BLaER1 (cell line): Measurements from ENCODE around the gene SIM2.

Experiments used
- H3K27ac ChIP-seq: shearing (Covaris generic); formaldehyde crosslinking; 2 replicates; pipeline ENCODE4 v1.8.1; 2022
- H3K27me3 ChIP-seq: shearing (Covaris generic); formaldehyde crosslinking; 2 replicates; pipeline ENCODE4 v1.8.1; 2022
- H3K36me3 ChIP-seq: shearing (Covaris generic); formaldehyde crosslinking; 2 replicates; pipeline ENCODE4 v1.8.1; 2022
- H3K4me1 ChIP-seq: shearing (Covaris generic); formaldehyde crosslinking; 2 replicates; pipeline ENCODE4 v1.8.1; 2022
- H3K4me2 ChIP-seq: shearing (Covaris generic); formaldehyde crosslinking; 2 replicates; pipeline ENCODE4 v1.8.1; 2022
- H3K4me3 ChIP-seq: shearing (Covaris generic); formaldehyde crosslinking; 2 replicates; pipeline ENCODE4 v1.8.1; 2022
- H3K9ac ChIP-seq: shearing (Covaris generic); formaldehyde crosslinking; 2 replicates; pipeline ENCODE4 v1.8.1; 2022
- H3K9me3 ChIP-seq: shearing (Covaris generic); formaldehyde crosslinking; 2 replicates; pipeline ENCODE4 v1.8.1; 2022
- H4K20me1 ChIP-seq: shearing (Covaris generic); formaldehyde crosslinking; 2 replicates; pipeline ENCODE4 v1.8.1; 2022
- Cebpa-rat ChIP-seq: shearing (Covaris generic); IDR thresholded peaks from 2 replicates; pipeline ENCODE4 v1.8.1; 2022

SIM2 gene

DNA sequence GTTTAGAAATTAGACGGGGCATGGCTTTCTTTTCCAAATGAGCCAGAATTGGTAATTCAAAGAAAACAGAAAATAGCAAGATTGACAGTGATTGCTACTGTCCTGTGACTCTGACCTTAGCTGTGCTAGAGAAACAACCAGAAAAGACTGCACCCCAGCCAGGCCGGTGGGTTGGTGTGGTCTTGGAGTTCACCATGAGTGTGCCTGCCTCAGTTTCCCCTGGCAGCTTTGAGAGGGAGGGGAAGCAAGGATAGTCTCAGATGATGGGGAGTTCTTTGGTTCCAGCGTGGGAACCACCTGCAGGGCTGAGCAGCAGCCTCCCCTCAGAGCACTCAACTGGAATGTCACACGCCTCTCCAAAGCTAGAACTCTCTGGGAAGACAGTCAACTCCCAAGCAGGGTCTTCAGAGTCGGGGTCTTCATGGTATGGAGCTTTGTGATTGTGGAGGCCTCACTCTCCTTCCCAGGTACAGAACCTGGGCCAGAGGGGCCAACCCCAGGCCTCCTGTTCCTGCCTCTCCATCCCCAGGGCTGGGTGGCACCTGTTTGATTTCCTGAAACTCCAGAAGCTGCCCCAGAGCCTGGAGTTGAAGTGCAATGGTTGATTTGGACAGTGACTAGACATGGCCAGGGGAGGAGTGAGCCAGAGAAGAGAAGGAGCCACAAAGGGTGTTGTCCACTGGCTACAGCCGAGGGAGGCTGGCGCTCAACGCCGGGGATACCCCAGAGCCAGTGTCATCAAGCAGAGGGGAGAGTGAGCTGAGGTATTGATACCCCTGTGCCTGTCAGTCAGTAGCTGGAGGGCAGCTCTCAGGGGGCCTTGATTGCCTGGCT is 35.7 kb downstream of the SIM2 start:
- no peak overlapping the region for H3K27ac ChIP-seq
- no peak for TF ChIP-seq Cebpa-rat
- no peaks in the 10 kb centered on the region for H4K20me1 ChIP-seq

DNA sequence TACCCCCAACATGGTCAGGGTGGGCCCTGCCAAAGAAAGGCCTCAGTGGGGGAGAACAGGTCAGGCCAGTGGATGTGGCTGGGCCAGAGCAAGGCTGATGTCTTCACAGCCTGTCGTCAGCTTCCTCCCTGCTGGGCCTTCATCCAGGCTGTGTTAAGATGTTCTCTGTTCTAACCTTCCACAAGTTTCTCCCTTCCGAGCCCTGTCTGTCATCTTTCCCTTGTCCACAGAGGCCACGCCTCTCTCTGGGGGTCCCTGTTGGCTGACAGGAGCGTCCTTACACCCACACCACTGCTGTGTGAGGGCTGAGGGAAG is 36.2 kb downstream of the SIM2 start:
- H3K4me2 ChIP-seq: no peak overlapping the region
- H3K36me3 ChIP-seq: no peaks in the 10 kb centered on the region
- no peaks in the 10 kb centered on the region for H3K4me1 ChIP-seq
- H3K4me3 ChIP-seq: no peak overlapping the region
- no peak for TF ChIP-seq Cebpa-rat
- H3K27ac ChIP-seq: no peak overlapping the region
- no peaks in the 10 kb centered on the region for H4K20me1 ChIP-seq
- H3K9me3 ChIP-seq: no peaks in the 10 kb centered on the region
- H3K27me3 ChIP-seq: no peaks in the 10 kb centered on the region
- no peak overlapping the region for H3K9ac ChIP-seq

More for the DNA sequence above, 35.7 kb downstream of the SIM2 start:
- no peaks in the 10 kb centered on the region for H3K27me3 ChIP-seq
- H3K9me3 ChIP-seq: no peaks in the 10 kb centered on the region
- no peak overlapping the region for H3K9ac ChIP-seq
- no peaks in the 10 kb centered on the region for H3K4me1 ChIP-seq
- no peaks in the 10 kb centered on the region for H3K36me3 ChIP-seq
- no peak overlapping the region for H3K4me2 ChIP-seq
- no peak overlapping the region for H3K4me3 ChIP-seq

DNA sequence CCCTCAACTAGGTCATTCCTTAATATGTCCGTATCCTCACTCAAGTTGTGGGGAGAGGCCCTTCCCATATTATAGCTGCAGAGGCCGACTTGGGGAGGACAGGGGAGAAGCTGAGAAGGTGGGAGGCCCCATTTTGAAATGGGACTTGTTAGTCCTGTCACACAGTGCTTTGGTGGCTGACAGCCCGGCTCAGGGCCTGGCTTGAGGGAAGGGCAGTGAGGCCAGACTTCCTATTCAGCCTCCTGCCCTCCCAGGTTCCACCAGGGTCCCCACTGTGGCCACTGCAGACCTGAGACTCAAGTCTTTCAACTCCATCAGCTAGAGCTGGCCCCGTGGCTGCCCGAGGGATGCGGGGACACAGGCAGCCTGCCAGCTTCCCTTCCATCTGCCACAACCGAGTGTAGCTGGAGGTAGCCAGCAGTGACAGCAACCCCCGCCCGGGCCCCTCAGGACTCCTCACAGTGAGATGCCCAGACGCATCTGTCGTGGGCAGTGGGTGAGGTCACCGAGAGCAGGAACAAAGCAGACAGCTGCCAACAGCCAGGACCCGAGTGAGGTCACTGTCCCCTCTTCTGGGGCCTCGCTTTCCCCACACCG is 36.9 kb downstream of the SIM2 start:
- no peaks in the 10 kb centered on the region for H3K4me1 ChIP-seq
- no peak for TF ChIP-seq Cebpa-rat
- H3K27ac ChIP-seq: no peak overlapping the region

DNA sequence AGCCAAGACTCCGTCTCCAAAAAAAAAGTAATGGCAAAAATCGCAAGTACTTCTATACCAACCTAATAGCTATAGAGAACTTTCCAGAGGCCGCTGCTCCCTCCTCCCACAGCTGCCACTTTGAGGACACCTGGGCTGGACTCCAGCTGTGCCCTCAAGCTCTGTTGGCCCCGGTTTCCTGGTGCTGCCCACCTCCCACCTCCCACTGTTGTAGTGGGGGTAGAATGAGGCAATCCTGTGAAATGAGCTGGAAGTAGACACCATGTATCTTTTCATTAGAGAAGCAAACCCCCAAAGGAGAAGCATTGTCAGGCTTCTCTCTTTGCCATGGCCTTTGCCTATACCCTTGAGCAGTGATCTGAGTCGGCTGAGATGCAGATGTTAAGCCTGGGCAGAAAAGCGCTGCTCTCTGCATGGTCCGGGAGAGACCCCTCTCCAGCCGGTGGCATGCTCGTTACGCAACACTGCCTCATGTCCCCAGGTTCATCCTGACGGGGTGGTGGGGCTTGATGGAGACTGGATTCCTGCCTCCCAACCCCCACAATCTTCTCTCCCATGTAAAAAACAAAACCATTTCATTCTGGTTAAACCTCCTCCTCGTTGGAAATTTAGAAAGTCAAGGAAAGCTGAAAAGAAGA is 39.7 kb downstream of the SIM2 start:
- no peak overlapping the region for H3K4me2 ChIP-seq
- no peaks in the 10 kb centered on the region for H3K27me3 ChIP-seq
- H4K20me1 ChIP-seq: no peaks in the 10 kb centered on the region
- H3K27ac ChIP-seq: no peak overlapping the region
- no peaks in the 10 kb centered on the region for H3K9me3 ChIP-seq
- no peaks in the 10 kb centered on the region for H3K4me1 ChIP-seq
- H3K4me3 ChIP-seq: no peak overlapping the region
- no peaks in the 10 kb centered on the region for H3K36me3 ChIP-seq
- 0 out of 2 replicates have a peak, but pooled peaks have one; percentile 17 for TF ChIP-seq Cebpa-rat
- H3K9ac ChIP-seq: no peak overlapping the region

More for the DNA sequence above, 36.9 kb downstream of the SIM2 start:
- Histone ChIP-seq H3K9me3 (no peaks in the 10 kb centered on the region), H3K36me3 (no peaks in the 10 kb centered on the region), H3K27me3 (no peaks in the 10 kb centered on the region), H4K20me1 (no peaks in the 10 kb centered on the region), H3K4me2 (no peak overlapping the region), H3K9ac (no peak overlapping the region), H3K4me3 (no peak overlapping the region)

DNA sequence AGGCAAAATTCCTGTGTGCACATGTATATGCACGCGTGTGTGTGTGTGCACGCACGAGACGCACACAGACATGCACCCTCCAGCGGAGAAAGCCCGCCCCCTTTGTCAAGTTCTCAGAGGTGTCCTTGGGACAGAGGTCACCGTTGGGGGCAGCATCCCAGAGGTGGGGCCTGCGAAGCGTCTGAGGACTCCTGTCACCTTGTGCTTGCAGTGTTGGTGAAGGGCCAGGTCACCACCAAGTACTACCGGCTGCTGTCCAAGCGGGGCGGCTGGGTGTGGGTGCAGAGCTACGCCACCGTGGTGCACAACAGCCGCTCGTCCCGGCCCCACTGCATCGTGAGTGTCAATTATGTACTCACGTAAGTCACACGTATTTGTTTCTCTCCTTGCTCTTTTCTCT is 42.6 kb downstream of the SIM2 start:
- H3K9ac ChIP-seq: no peak overlapping the region
- no peak overlapping the region for H3K4me3 ChIP-seq
- TF ChIP-seq Cebpa-rat: no peak
- H3K4me2 ChIP-seq: no peak overlapping the region
- no peaks in the 10 kb centered on the region for H3K36me3 ChIP-seq
- no peak overlapping the region for H3K27ac ChIP-seq
- H4K20me1 ChIP-seq: no peaks in the 10 kb centered on the region
- H3K4me1 ChIP-seq: no peaks in the 10 kb centered on the region
- H3K27me3 ChIP-seq: peaks cover 18% of the 10 kb centered on the region; the same call in 1 of the 2 replicates
- H3K9me3 ChIP-seq: no peaks in the 10 kb centered on the region

DNA sequence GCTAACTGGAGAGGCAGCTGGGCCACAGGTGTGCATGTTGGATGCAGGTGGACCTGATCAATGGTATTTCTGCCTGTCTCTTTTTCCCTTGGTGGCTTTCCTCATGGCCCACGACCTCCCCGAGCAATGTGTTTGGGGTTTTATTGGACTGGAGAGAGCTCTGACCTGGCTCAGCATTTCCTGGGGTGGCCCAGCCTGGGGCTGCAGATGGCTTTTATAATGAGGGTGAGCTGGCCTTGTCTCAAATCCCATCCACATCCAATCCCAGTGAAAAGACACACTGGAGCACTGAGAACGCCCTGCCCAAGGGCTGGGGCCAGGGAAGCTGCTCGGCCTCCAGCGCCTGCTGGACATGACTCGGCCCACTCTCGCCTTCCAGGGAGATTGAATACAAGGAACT is 44.1 kb downstream of the SIM2 start:
- H3K9me3 ChIP-seq: peaks cover 7% of the 10 kb centered on the region; the same call in 1 of the 2 replicates

DNA sequence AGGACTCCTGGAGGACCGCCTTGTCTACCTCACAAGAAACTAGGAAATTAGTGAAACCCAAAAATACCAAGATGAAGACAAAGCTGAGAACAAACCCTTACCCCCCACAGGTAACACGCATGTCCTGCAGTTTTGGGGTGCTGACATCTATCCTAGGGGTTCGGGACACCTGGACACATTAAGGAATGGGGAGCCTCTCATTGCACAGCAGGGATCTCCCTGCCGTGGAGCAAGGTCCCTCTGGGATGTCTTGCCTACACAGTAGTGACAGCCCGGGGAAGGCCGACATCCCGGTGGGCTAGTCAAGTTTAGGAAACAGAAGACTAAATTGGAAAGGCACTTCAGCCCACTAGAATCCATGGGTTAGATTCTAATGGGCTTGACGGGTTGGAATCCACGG is 44.5 kb downstream of the SIM2 start:
- Histone ChIP-seq H3K27me3 (peaks cover 37% of the 10 kb centered on the region), H3K9me3 (peaks cover 10% of the 10 kb centered on the region; the same call in 1 of the 2 replicates), H3K9ac (no peak overlapping the region), H4K20me1 (no peaks in the 10 kb centered on the region), H3K4me2 (no peak overlapping the region), H3K4me3 (no peak overlapping the region), H3K36me3 (no peaks in the 10 kb centered on the region), H3K27ac (no peak overlapping the region), H3K4me1 (no peaks in the 10 kb centered on the region)
- no peak for TF ChIP-seq Cebpa-rat

More for the DNA sequence above, 44.1 kb downstream of the SIM2 start:
- Histone ChIP-seq H3K4me3 (no peak overlapping the region), H3K36me3 (no peaks in the 10 kb centered on the region), H3K27ac (no peak overlapping the region), H3K9ac (no peak overlapping the region), H4K20me1 (no peaks in the 10 kb centered on the region), H3K27me3 (peaks cover 33% of the 10 kb centered on the region), H3K4me2 (no peak overlapping the region), H3K4me1 (no peaks in the 10 kb centered on the region)
- no peak for TF ChIP-seq Cebpa-rat

DNA sequence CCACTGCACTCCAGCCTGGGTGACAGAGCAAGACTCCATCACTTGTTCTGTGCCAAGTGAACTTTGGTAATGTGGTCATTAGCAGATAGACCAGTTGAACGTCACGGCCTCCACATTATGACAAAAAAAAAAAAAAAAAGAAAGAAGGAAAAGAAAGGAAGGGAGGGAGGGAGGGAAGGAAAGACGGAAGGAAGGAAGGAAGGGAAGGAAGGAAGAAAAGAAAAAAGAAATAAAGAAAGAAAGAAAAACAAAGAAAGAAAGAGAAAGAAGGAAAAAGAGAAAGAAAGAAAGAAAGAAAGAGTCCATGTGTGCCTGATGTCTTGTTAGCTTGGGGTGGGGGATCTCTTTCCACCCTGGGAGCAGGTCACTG is 45.3 kb downstream of the SIM2 start:
- H3K4me3 ChIP-seq: no peak overlapping the region
- H3K4me2 ChIP-seq: no peak overlapping the region
- no peaks in the 10 kb centered on the region for H3K4me1 ChIP-seq
- H4K20me1 ChIP-seq: no peaks in the 10 kb centered on the region
- no peaks in the 10 kb centered on the region for H3K36me3 ChIP-seq
- H3K9me3 ChIP-seq: peaks cover 10% of the 10 kb centered on the region; the same call in 1 of the 2 replicates
- no peak overlapping the region for H3K9ac ChIP-seq
- no peak for TF ChIP-seq Cebpa-rat
- H3K27ac ChIP-seq: no peak overlapping the region
- H3K27me3 ChIP-seq: peaks cover 37% of the 10 kb centered on the region

DNA sequence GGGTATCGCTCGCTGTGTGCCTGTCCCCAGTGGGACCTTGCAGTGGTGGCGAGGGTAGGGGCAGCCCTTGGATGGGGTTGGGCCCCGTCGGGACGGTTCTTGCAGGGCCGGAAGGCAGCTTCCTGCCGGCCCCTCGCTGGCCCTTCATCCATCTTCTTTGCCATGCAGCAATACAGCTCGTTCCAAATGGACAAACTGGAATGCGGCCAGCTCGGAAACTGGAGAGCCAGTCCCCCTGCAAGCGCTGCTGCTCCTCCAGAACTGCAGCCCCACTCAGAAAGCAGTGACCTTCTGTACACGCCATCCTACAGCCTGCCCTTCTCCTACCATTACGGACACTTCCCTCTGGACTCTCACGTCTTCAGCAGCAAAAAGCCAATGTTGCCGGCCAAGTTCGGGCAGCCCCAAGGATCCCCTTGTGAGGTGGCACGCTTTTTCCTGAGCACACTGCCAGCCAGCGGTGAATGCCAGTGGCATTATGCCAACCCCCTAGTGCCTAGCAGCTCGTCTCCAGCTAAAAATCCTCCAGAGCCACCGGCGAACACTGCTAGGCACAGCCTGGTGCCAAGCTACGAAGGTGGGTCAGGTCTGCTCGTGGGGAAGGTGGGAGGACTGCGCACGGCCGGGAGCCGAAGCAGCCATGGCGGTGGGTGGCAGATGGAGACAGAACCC is 45.8 kb downstream of the SIM2 start:
- Histone ChIP-seq H3K4me1 (no peaks in the 10 kb centered on the region), H3K27ac (no peak overlapping the region), H3K36me3 (no peaks in the 10 kb centered on the region), H3K9me3 (peaks cover 10% of the 10 kb centered on the region; the same call in 1 of the 2 replicates), H4K20me1 (no peaks in the 10 kb centered on the region), H3K4me3 (no peak overlapping the region), H3K27me3 (peaks cover 37% of the 10 kb centered on the region), H3K4me2 (no peak overlapping the region), H3K9ac (no peak overlapping the region)
- TF ChIP-seq Cebpa-rat: no peak
